Measurements from ENCODE around the gene SNCB.

DNA sequence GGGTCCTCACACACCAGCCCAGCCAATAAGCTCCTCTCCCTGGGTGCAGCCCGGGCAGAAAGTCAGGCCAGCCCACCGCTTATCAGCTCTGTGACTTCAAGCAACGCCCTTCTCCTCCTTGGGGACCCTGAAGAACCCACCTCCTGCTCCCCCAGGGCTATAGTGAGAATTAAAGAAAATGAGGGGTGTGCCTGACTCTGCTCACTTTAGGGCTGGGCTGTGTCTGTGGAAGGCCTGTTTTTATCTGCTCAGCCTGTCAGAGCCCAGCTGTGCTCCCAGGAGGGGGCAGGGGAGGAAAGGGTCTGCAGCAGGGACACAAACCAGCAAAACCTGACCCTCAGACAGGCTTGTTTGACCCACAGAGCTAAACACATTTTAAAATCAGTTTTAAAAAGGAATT, 24.3 kb downstream of the SNCB start:
- TF ChIP-seq, protein P1, sequence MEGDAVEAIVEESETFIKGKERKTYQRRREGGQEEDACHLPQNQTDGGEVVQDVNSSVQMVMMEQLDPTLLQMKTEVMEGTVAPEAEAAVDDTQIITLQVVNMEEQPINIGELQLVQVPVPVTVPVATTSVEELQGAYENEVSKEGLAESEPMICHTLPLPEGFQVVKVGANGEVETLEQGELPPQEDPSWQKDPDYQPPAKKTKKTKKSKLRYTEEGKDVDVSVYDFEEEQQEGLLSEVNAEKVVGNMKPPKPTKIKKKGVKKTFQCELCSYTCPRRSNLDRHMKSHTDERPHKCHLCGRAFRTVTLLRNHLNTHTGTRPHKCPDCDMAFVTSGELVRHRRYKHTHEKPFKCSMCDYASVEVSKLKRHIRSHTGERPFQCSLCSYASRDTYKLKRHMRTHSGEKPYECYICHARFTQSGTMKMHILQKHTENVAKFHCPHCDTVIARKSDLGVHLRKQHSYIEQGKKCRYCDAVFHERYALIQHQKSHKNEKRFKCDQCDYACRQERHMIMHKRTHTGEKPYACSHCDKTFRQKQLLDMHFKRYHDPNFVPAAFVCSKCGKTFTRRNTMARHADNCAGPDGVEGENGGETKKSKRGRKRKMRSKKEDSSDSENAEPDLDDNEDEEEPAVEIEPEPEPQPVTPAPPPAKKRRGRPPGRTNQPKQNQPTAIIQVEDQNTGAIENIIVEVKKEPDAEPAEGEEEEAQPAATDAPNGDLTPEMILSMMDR (IDR thresholded peaks at IDR 0.05), result no peak
- TF ChIP-seq POLR2AphosphoS5 (IDR thresholded peaks at IDR 0.05), result no peak
- TF ChIP-seq POLR2A (IDR thresholded peaks at IDR 0.05), result no peak
- no peak for TF ChIP-seq EP300 (IDR thresholded peaks at IDR 0.05)
